Suprapubic skin (tissue), 4 donors: ENCODE measurements around the gene FOXK1. TPM values are rescaled to one million over a fixed set of nuclear protein-coding genes. Genes with fewer than 3 reads are reported as not detected.

Source experiments
- DNase-seq, 2 donors: peaks; one replicate each; pipeline ENCODE4 v3.0.0-alpha.2; 2019; ENCODE audit warnings: low spot score in 2 of 2
- H3K27ac ChIP-seq: fragments of 200-600 bp; sonication (generic); one replicate; pipeline ENCODE4 v1.5.1; 2019
- H3K27me3 ChIP-seq: fragments of 200-600 bp; sonication (generic); one replicate; pipeline ENCODE4 v1.5.1; 2019
- H3K36me3 ChIP-seq: fragments of 200-600 bp; sonication (generic); one replicate; pipeline ENCODE4 v1.5.1; 2019
- H3K4me1 ChIP-seq: fragments of 200-600 bp; sonication (generic); one replicate; pipeline ENCODE4 v1.5.1; 2019
- H3K4me3 ChIP-seq: fragments of 200-600 bp; sonication (generic); one replicate; pipeline ENCODE4 v1.5.1; 2019; ENCODE audit warnings: mild to moderate bottlenecking
- H3K9me3 ChIP-seq: fragments of 200-600 bp; sonication (generic); one replicate; pipeline ENCODE4 v1.5.1; 2019
- CTCF ChIP-seq, 2 donors: fragments of 200-600 bp in 1 of 2; fragments of 450-650 bp in 1 of 2; sonication (generic) in 1 of 2; IDR thresholded peaks; one replicate each; pipeline ENCODE4 v1.5.1; 2016 to 2019; ENCODE audit warnings: antibody characterized with exemption in 2 of 2, mild to moderate bottlenecking in 1 of 2, moderate library complexity in 1 of 2
- EP300 ChIP-seq: sonication (generic); formaldehyde crosslinking; IDR thresholded peaks from one replicate; pipeline ENCODE4 v1.6.1; 2017; ENCODE audit warnings: antibody characterized with exemption
- POLR2A ChIP-seq, 2 donors: fragments of 450-650 bp; IDR thresholded peaks; one replicate each; pipeline ENCODE4 v1.6.1; 2017; ENCODE audit warnings: antibody characterized with exemption in 2 of 2, mild to moderate bottlenecking in 2 of 2, moderate library complexity in 2 of 2
- POLR2AphosphoS5 ChIP-seq, 3 donors: sonication (generic); formaldehyde crosslinking; IDR thresholded peaks; one replicate each; pipeline ENCODE4 v1.6.1; 2017; ENCODE audit warnings: antibody characterized with exemption in 3 of 3
- whole genome bisulfite sequencing: methylation state at CpG from one replicate; pipeline ENCODE4 v1.1.5; 2018; 5-methylcytosine and 5-hydroxymethylcytosine counted together
- total RNA-seq, 4 donors: library from RNA; depleted of rRNA; stranded (reverse); fragments of >200 nt; gene quantifications; one replicate each; pipeline ENCODE4 v1.1.0, GENCODE V29; 2016

The FOXK1 gene
- total RNA-seq, 4 donors from 2014 or later, result 37.5 to 68.5 (median 46.6) TPM

GRCh38 chr7:4725850-4726450 is 43.9 kb downstream of the FOXK1 start:
- H3K4me3 ChIP-seq, result peak overlapping the region; percentile 55
- no peak for DNase-seq
- peak overlapping the region; percentile 91 for H3K27ac ChIP-seq
- peaks cover 57% of the 10 kb centered on the region for H3K4me1 ChIP-seq
- no peak for TF ChIP-seq CTCF (IDR thresholded peaks at IDR 0.05)
- no peak for TF ChIP-seq POLR2AphosphoS5 (IDR thresholded peaks at IDR 0.05)
- no peak for TF ChIP-seq EP300
- no peak for TF ChIP-seq POLR2A (IDR thresholded peaks at IDR 0.05)
- no peaks in the 10 kb centered on the region for H3K27me3 ChIP-seq
- no peaks in the 10 kb centered on the region for H3K9me3 ChIP-seq
- WGBS, result 38% methylated on average over 15 of the region's 15 CpGs
- peaks cover 19% of the 10 kb centered on the region for H3K36me3 ChIP-seq

- TF ChIP-seq EP300 (no peak), POLR2A (IDR thresholded peaks at IDR 0.05) (no peak), POLR2AphosphoS5 (IDR thresholded peaks at IDR 0.05) (no peak), CTCF (IDR thresholded peaks at IDR 0.05) (no peak)
- Histone ChIP-seq H3K4me1 (peaks cover 57% of the 10 kb centered on the region), H3K4me3 (no peak overlapping the region), H3K36me3 (peaks cover 19% of the 10 kb centered on the region), H3K9me3 (no peaks in the 10 kb centered on the region), H3K27me3 (no peaks in the 10 kb centered on the region), H3K27ac (peak overlapping the region; percentile 91)
- no peak for DNase-seq
- 90% methylated on average over 9 of the region's 9 CpGs for WGBS
These were observed 44.5 kb downstream of the FOXK1 start for GRCh38 chr7:4726566-4726965.

- Histone ChIP-seq H3K27ac (no peak overlapping the region), H3K4me1 (peaks cover 51% of the 10 kb centered on the region)
These were observed 46.0 kb downstream of the FOXK1 start for GRCh38 chr7:4727914-4728705.

GRCh38 chr7:4729266-4729665 is 47.2 kb downstream of the FOXK1 start:
- DNase-seq, result no peak
- Histone ChIP-seq H3K27ac (no peak overlapping the region), H3K4me1 (peaks cover 39% of the 10 kb centered on the region), H3K9me3 (no peaks in the 10 kb centered on the region), H3K27me3 (no peaks in the 10 kb centered on the region), H3K36me3 (peaks cover 30% of the 10 kb centered on the region), H3K4me3 (no peak overlapping the region)
- TF ChIP-seq EP300, result no peak
- WGBS, result 100% methylated on average over 2 of the region's 19 CpGs

More at GRCh38 chr7:4727914-4728705, 46.0 kb downstream of the FOXK1 start:
- no peak for DNase-seq
- Histone ChIP-seq H3K9me3 (no peaks in the 10 kb centered on the region), H3K36me3 (peaks cover 21% of the 10 kb centered on the region), H3K4me3 (no peak overlapping the region), H3K27me3 (no peaks in the 10 kb centered on the region)
- TF ChIP-seq EP300, result no peak
- no peak for TF ChIP-seq POLR2A (IDR thresholded peaks at IDR 0.05)
- no peak for TF ChIP-seq POLR2AphosphoS5 (IDR thresholded peaks at IDR 0.05)
- no peak for TF ChIP-seq CTCF (IDR thresholded peaks at IDR 0.05)
- WGBS, result 88% methylated on average over 19 of the region's 20 CpGs

GRCh38 chr7:4730276-4730675 is 48.2 kb downstream of the FOXK1 start:
- DNase-seq, result no peak
- Histone ChIP-seq H3K4me1 (peaks cover 33% of the 10 kb centered on the region), H3K4me3 (no peak overlapping the region), H3K27me3 (no peaks in the 10 kb centered on the region), H3K9me3 (no peaks in the 10 kb centered on the region), H3K27ac (no peak overlapping the region), H3K36me3 (peaks cover 30% of the 10 kb centered on the region)
- WGBS, result 71% methylated on average over 19 of the region's 19 CpGs
- TF ChIP-seq CTCF (IDR thresholded peaks at IDR 0.05), result no peak
- no peak for TF ChIP-seq EP300
- TF ChIP-seq POLR2AphosphoS5 (IDR thresholded peaks at IDR 0.05), result no peak
- no peak for TF ChIP-seq POLR2A (IDR thresholded peaks at IDR 0.05)
